ENCODE measurements around the gene TCL1B. TPM values are rescaled to one million over a fixed set of nuclear protein-coding genes. Genes with fewer than 3 reads are reported as not detected.

Gene TCL1B
- total RNA-seq, 1 experiment from 2014 or later = 3.6 TPM

GRCh38 chr14:95664066-95664465, 22.2 kb upstream of the TCL1B start:
- Histone ChIP-seq H2AFZ (ENCODE audit: low read length) (no peak overlapping the region), H3T11ph (ENCODE audit: low read length) (no peak overlapping the region), H2BK20ac (ENCODE audit: low read depth, low read length, poor library complexity, severe bottlenecking) (no peak overlapping the region), H3K9me3 (ENCODE audit: control insufficient read depth, low read depth, low read length) (no peaks in the 10 kb centered on the region), H4K20me1 (ENCODE audit: control insufficient read depth, insufficient read depth, insufficient read length) (no peaks in the 10 kb centered on the region), H4K5ac (ENCODE audit: insufficient read length, low read depth, low read length) (no peak overlapping the region), H3K23me2 (ENCODE audit: insufficient read length, low read depth, low read length, poor library complexity, severe bottlenecking) (no peaks in the 10 kb centered on the region), H2BK12ac (ENCODE audit: insufficient read length, low read depth, low read length) (no peak overlapping the region), H3K79me1 (ENCODE audit: insufficient read depth, low read depth, low read length, poor library complexity, severe bottlenecking) (no peaks in the 10 kb centered on the region), H3K56ac (ENCODE audit: insufficient read length, low read depth, low read length) (no peak overlapping the region), H3K4me1 (ENCODE audit: insufficient read depth, low read length) (peaks cover 5% of the 10 kb centered on the region; the same call in 1 of the 2 replicates), H2BK5ac (ENCODE audit: insufficient read length, low read length) (no peak overlapping the region), H3K18ac (ENCODE audit: insufficient read length, low read depth, low read length) (no peak overlapping the region), H3K79me2 (ENCODE audit: insufficient read depth, low read length) (no peaks in the 10 kb centered on the region), H2BK120ac (ENCODE audit: low read depth, low read length, poor library complexity, severe bottlenecking) (no peak overlapping the region), H3K23ac (ENCODE audit: insufficient read length, low read depth, low read length) (no peak overlapping the region), H4K8ac (replicated peaks; ENCODE audit: insufficient read length, low read depth, low read length) (no peak overlapping the region), H2AK5ac (ENCODE audit: insufficient read length, low read length) (no peak overlapping the region), H4K91ac (ENCODE audit: insufficient read length, low read depth, low read length) (no peak overlapping the region), H2BK15ac (ENCODE audit: low read depth, low read length) (no peak overlapping the region), H3K9ac (ENCODE audit: extremely low read depth, insufficient read length, low read length) (no peak overlapping the region), H3K4me2 (ENCODE audit: insufficient read depth, insufficient read length, low read length) (no peak overlapping the region), H3K27ac (ENCODE audit: insufficient read length, low read depth, low read length) (no peak overlapping the region), H3K4ac (ENCODE audit: low read depth, low read length) (no peak overlapping the region), H3K14ac (ENCODE audit: insufficient read depth, low read length) (no peak overlapping the region), H3K27me3 (ENCODE audit: insufficient read depth, low read length) (no peaks in the 10 kb centered on the region)
- Mint-ChIP-seq H3K4me3 (no peak overlapping the region), H3K9me3 (peaks cover 0 to under 1% of the 10 kb centered on the region in 2 experiments; a peak in 2 of 5 replicates), H3K36me3 (ENCODE audit: insufficient read depth in 1 of 3, low read depth in 3 of 3) (no peaks in the 10 kb centered on the region), H3K4me1 (peaks cover 29 to 44% of the 10 kb centered on the region in 2 experiments), H3K27me3 (ENCODE audit: low read depth) (peaks cover 77% of the 10 kb centered on the region), H3K27ac (no peak overlapping the region; a peak in 1 of 7 replicates)
- WGBS (ENCODE audit: extremely low coverage, insufficient read length, low lambda C conversion rate) = no CpG with 5 or more reads among the region's 3 CpGs
- no peak for TF ChIP-seq CTCF (conservative IDR thresholded peaks at IDR 0.05)
- no peak for DNase-seq
